ENCODE measurements around the gene CLEC19A. TPM values are rescaled to one million over a fixed set of nuclear protein-coding genes. Genes with fewer than 3 reads are reported as not detected.

Gene CLEC19A
- total RNA-seq, 1 donor from 2014 or later: not detected

GRCh38 chr16:19240494-19240893 lies 45.0 kb upstream of the CLEC19A start:
- no peaks in the 10 kb centered on the region for H3K4me1 Mint-ChIP-seq (ENCODE audit: unreplicated experiment)
- peaks cover 10% of the 10 kb centered on the region for H3K9me3 Mint-ChIP-seq (ENCODE audit: unreplicated experiment)
- no peak overlapping the region for H3K27ac Mint-ChIP-seq (ENCODE audit: unreplicated experiment)
- no peak overlapping the region for H3K4me3 Mint-ChIP-seq (ENCODE audit: unreplicated experiment)
- H3K27me3 Mint-ChIP-seq (ENCODE audit: unreplicated experiment): no peaks in the 10 kb centered on the region
- DNase-seq (ENCODE audit: extremely low spot score, unreplicated experiment): no peak
- H3K36me3 Mint-ChIP-seq (ENCODE audit: unreplicated experiment): no peaks in the 10 kb centered on the region
- TF ChIP-seq, protein P1, sequence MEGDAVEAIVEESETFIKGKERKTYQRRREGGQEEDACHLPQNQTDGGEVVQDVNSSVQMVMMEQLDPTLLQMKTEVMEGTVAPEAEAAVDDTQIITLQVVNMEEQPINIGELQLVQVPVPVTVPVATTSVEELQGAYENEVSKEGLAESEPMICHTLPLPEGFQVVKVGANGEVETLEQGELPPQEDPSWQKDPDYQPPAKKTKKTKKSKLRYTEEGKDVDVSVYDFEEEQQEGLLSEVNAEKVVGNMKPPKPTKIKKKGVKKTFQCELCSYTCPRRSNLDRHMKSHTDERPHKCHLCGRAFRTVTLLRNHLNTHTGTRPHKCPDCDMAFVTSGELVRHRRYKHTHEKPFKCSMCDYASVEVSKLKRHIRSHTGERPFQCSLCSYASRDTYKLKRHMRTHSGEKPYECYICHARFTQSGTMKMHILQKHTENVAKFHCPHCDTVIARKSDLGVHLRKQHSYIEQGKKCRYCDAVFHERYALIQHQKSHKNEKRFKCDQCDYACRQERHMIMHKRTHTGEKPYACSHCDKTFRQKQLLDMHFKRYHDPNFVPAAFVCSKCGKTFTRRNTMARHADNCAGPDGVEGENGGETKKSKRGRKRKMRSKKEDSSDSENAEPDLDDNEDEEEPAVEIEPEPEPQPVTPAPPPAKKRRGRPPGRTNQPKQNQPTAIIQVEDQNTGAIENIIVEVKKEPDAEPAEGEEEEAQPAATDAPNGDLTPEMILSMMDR (IDR thresholded peaks at IDR 0.05): no peak

DNA sequence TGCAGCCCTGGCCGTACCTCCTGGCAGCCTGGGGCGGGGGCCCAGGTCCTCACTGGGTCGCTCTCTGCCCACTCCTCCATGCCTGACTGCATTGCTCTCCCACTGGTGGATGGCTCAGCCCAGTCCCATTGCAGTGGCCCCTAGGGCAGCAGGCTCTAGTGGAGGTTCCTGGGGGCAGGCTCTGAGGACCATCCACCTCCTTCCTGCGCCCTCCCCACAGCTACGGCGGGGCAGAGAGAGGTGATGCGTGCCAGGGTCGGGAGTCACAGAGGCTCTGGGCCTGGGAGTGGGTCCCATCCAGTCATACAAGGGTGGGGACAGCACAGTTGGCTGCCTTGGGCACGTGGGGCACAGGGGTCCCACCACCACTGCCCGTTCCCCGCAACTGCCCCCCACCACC lies 44.0 kb upstream of the CLEC19A start:
- Mint-ChIP-seq H3K27ac (ENCODE audit: unreplicated experiment) (no peak overlapping the region), H3K36me3 (ENCODE audit: unreplicated experiment) (no peaks in the 10 kb centered on the region), H3K4me1 (ENCODE audit: unreplicated experiment) (no peaks in the 10 kb centered on the region), H3K27me3 (ENCODE audit: unreplicated experiment) (no peaks in the 10 kb centered on the region), H3K9me3 (ENCODE audit: unreplicated experiment) (no peaks in the 10 kb centered on the region), H3K4me3 (ENCODE audit: unreplicated experiment) (no peak overlapping the region)
- TF ChIP-seq, protein P1 (IDR thresholded peaks at IDR 0.05): no peak
- DNase-seq (ENCODE audit: extremely low spot score, unreplicated experiment): no peak

DNA sequence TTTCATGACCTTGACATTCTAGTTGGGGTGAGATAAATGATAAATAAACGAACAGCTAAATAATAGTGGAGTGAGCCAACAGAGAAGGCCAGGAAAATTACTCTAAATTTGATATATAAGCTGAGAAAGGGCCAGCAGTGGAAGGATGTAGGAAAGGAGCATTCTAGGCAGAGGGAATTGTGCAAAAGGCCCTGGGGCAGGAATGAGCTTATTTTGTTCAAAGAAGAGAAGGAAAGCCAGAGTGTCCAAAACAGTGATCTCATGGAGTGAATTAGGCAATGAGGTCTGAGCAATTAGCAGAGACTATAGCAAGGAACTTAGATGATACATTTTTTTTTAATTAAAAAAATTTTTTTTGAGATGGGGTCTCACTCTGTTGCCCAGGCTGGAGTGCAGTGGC lies 43.3 kb upstream of the CLEC19A start:
- Mint-ChIP-seq H3K27me3 (ENCODE audit: unreplicated experiment) (no peaks in the 10 kb centered on the region), H3K9me3 (ENCODE audit: unreplicated experiment) (no peaks in the 10 kb centered on the region), H3K4me3 (ENCODE audit: unreplicated experiment) (no peak overlapping the region), H3K4me1 (ENCODE audit: unreplicated experiment) (no peaks in the 10 kb centered on the region), H3K27ac (ENCODE audit: unreplicated experiment) (no peak overlapping the region), H3K36me3 (ENCODE audit: unreplicated experiment) (no peaks in the 10 kb centered on the region)
- TF ChIP-seq, protein P1 (IDR thresholded peaks at IDR 0.05): no peak
- DNase-seq (ENCODE audit: extremely low spot score, unreplicated experiment): no peak

DNA sequence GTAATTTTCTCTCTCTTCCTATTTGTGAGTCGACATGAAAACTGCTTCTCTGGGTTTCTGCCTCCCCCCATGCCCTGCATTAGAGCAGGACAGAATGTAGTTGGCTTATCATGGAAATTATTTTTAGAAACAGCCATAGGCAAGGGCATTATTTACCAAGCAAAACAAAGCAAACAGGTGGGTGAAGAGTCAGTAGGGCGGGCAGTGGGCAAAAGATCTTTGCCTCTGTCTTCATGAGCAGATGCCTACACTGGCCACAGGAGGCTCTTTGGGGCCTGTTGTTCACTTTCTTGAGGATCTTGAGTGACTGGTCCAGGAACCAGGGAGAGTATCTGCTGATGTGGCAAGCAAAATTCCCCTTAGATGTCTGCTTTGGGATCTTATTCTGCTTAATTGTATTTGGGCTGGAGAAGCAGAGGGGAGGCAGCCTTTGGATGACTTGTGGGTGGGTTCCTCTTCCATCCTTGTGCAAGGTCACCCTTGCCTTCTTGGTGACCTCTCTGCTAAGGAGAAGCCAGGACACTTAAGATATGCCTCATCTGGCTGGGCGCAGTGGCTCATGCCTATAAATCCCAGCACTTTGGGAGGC lies 42.5 kb upstream of the CLEC19A start:
- no peaks in the 10 kb centered on the region for H3K9me3 Mint-ChIP-seq (ENCODE audit: unreplicated experiment)
- H3K36me3 Mint-ChIP-seq (ENCODE audit: unreplicated experiment): no peaks in the 10 kb centered on the region
- TF ChIP-seq, protein P1 (IDR thresholded peaks at IDR 0.05): no peak
- no peak for DNase-seq (ENCODE audit: extremely low spot score, unreplicated experiment)
- no peaks in the 10 kb centered on the region for H3K4me1 Mint-ChIP-seq (ENCODE audit: unreplicated experiment)
- no peak overlapping the region for H3K4me3 Mint-ChIP-seq (ENCODE audit: unreplicated experiment)
- no peaks in the 10 kb centered on the region for H3K27me3 Mint-ChIP-seq (ENCODE audit: unreplicated experiment)
- no peak overlapping the region for H3K27ac Mint-ChIP-seq (ENCODE audit: unreplicated experiment)

- Mint-ChIP-seq H3K9me3 (ENCODE audit: unreplicated experiment) (no peaks in the 10 kb centered on the region), H3K4me1 (ENCODE audit: unreplicated experiment) (no peaks in the 10 kb centered on the region), H3K27me3 (ENCODE audit: unreplicated experiment) (no peaks in the 10 kb centered on the region), H3K36me3 (ENCODE audit: unreplicated experiment) (no peaks in the 10 kb centered on the region), H3K27ac (ENCODE audit: unreplicated experiment) (no peak overlapping the region), H3K4me3 (ENCODE audit: unreplicated experiment) (no peak overlapping the region)
- TF ChIP-seq, protein P1 (IDR thresholded peaks at IDR 0.05): no peak
- no peak for DNase-seq (ENCODE audit: extremely low spot score, unreplicated experiment)
Observed at GRCh38 chr16:19245326-19245925, 40.1 kb upstream of the CLEC19A start.

All from osteocyte (in vitro differentiated cells).